GM23338 (cell line): ENCODE results near the gene NUP107. TPM values are rescaled to one million over a fixed set of nuclear protein-coding genes. Genes with fewer than 3 reads are reported as not detected.

Experiments
- ATAC-seq: fragments of 200-7000 bp; cut with Tn5 transposase; 3 replicates; pipeline ENCODE4 v1.9.1; 2020
- DNase-seq: peaks from one replicate; pipeline ENCODE4 v3.0.0-alpha.2; 2015; ENCODE audit warnings: low spot score
- H2AFZ ChIP-seq: fragments of 200-600 bp; sonication (generic); 2 replicates; pipeline ENCODE4 v1.8.0; 2016; ENCODE audit warnings: antibody characterized with exemption, mild to moderate bottlenecking, moderate library complexity
- H3F3A ChIP-seq: fragments of 200-600 bp; sonication (generic); replicated peaks from 2 replicates; pipeline ENCODE4 v1.8.0; 2017; ENCODE audit warnings: antibody characterized with exemption, mixed run types, low read depth
- H3K27ac ChIP-seq: fragments of 200-600 bp; sonication (generic); 2 replicates; pipeline ENCODE4 v1.6.1; 2016; ENCODE audit warnings: low read depth
- H3K27me3 ChIP-seq: fragments of 200-600 bp; sonication (generic); 2 replicates; pipeline ENCODE4 v1.8.0; 2016; ENCODE audit warnings: mild to moderate bottlenecking, mixed run types, moderate library complexity; ENCODE audit not compliant: insufficient read depth
- H3K36me3 ChIP-seq: fragments of 200-600 bp; sonication (generic); 2 replicates; pipeline ENCODE4 v1.8.0; 2016; ENCODE audit warnings: mild to moderate bottlenecking; ENCODE audit not compliant: insufficient read depth
- H3K4me1 ChIP-seq: fragments of 200-600 bp; sonication (generic); 2 replicates; pipeline ENCODE4 v1.8.0; 2016; ENCODE audit warnings: mild to moderate bottlenecking, moderate library complexity; ENCODE audit not compliant: insufficient read depth
- H3K4me2 ChIP-seq: fragments of 200-600 bp; sonication (generic); 2 replicates; pipeline ENCODE4 v1.7.1; 2017; ENCODE audit warnings: mixed run types
- H3K4me3 ChIP-seq: fragments of 200-600 bp; sonication (generic); 2 replicates; pipeline ENCODE4 v1.6.1; 2016; ENCODE audit warnings: mixed run types
- H3K79me2 ChIP-seq: fragments of 200-600 bp; sonication (generic); replicated peaks from 2 replicates; pipeline ENCODE4 v1.8.0; 2017; ENCODE audit warnings: mild to moderate bottlenecking; ENCODE audit not compliant: insufficient read depth
- H3K9me2 ChIP-seq: fragments of 200-600 bp; sonication (generic); 2 replicates; pipeline ENCODE4 v1.8.0; 2017; ENCODE audit not compliant: insufficient read depth
- H4K20me1 ChIP-seq: fragments of 200-600 bp; sonication (generic); replicated peaks from 2 replicates; pipeline ENCODE4 v1.8.0; 2017; ENCODE audit warnings: mild to moderate bottlenecking; ENCODE audit not compliant: insufficient read depth
- H3K27ac Mint-ChIP-seq: 2 replicates; pipeline ENCODE4 v1.8.0; 2020; ENCODE audit warnings: inconsistent platforms, mild to moderate bottlenecking, moderate library complexity, mixed read lengths
- H3K27me3 Mint-ChIP-seq: 3 replicates; pipeline ENCODE4 v1.8.0; 2022; ENCODE audit warnings: low read depth, mild to moderate bottlenecking, moderate library complexity, mixed read lengths, inconsistent platforms; ENCODE audit not compliant: insufficient read depth, poor library complexity
- H3K36me3 Mint-ChIP-seq: 3 replicates; pipeline ENCODE4 v1.8.0; 2021; ENCODE audit warnings: low read depth, mild to moderate bottlenecking, inconsistent platforms, moderate library complexity, mixed read lengths
- H3K4me1 Mint-ChIP-seq: 3 replicates; pipeline ENCODE4 v1.8.0; 2020; ENCODE audit warnings: mild to moderate bottlenecking, inconsistent platforms, mixed read lengths
- H3K4me3 Mint-ChIP-seq: 3 replicates; pipeline ENCODE4 v1.8.0; 2021; ENCODE audit warnings: moderate library complexity, mild to moderate bottlenecking, inconsistent platforms, mixed read lengths
- H3K9me3 Mint-ChIP-seq: 3 replicates; pipeline ENCODE4 v1.8.0; 2020; ENCODE audit warnings: moderate library complexity, mild to moderate bottlenecking, inconsistent platforms, mixed read lengths
- CREB1 ChIP-seq: fragments of 250-450 bp; sonication (Bioruptor Pico); IDR thresholded peaks from 2 replicates; pipeline ENCODE4 v1.5.0; 2020; ENCODE audit warnings: low read depth, mild to moderate bottlenecking, moderate library complexity
- CTCF ChIP-seq, 2 experiments: fragments of 200-600 bp in 1 of 2; sonication (generic) in 1 of 2; conservative IDR thresholded peaks; 2 replicates each; pipeline versions ENCODE4 v1.5.1 to v1.6.1; 2016 to 2017; ENCODE audit warnings: antibody characterized with exemption in 2 of 2, low read depth in 2 of 2, mild to moderate bottlenecking in 2 of 2, moderate library complexity in 1 of 2
- ETS1 ChIP-seq: IDR thresholded peaks from 2 replicates; pipeline ENCODE4 v1.6.1; 2016; ENCODE audit warnings: antibody characterized with exemption
- EZH2 ChIP-seq: fragments of 200-600 bp; sonication (generic); IDR thresholded peaks from one replicate; pipeline ENCODE4 v1.8.0; 2017; ENCODE audit warnings: antibody characterized with exemption, mild to moderate bottlenecking, low read depth; ENCODE audit not compliant: unreplicated experiment
- EZH2phosphoT487 ChIP-seq: fragments of 200-600 bp; sonication (generic); IDR thresholded peaks from one replicate; pipeline ENCODE4 v1.8.1; 2018; ENCODE audit warnings: antibody characterized with exemption; ENCODE audit not compliant: unreplicated experiment
- JUNB ChIP-seq: IDR thresholded peaks from one replicate; pipeline ENCODE4 v1.6.1; 2016; ENCODE audit warnings: antibody characterized with exemption; ENCODE audit not compliant: unreplicated experiment
- NANOG ChIP-seq: IDR thresholded peaks from 2 replicates; pipeline ENCODE4 v1.6.1; 2016; ENCODE audit warnings: antibody characterized with exemption, borderline replicate concordance
- POLR2AphosphoS5 ChIP-seq: IDR thresholded peaks from 2 replicates; pipeline ENCODE4 v1.6.1; 2016; ENCODE audit warnings: antibody characterized with exemption, low read depth
- REST ChIP-seq: IDR thresholded peaks from one replicate; pipeline ENCODE4 v1.6.1; 2018; ENCODE audit warnings: antibody characterized with exemption; ENCODE audit not compliant: unreplicated experiment
- STAT1 ChIP-seq: IDR thresholded peaks from one replicate; pipeline ENCODE4 v1.6.1; 2016; ENCODE audit warnings: antibody characterized with exemption; ENCODE audit not compliant: unreplicated experiment
- ZNF114 ChIP-seq: fragments of 250-450 bp; sonication (Bioruptor Pico); IDR thresholded peaks from 2 replicates; pipeline ENCODE4 v1.5.0; 2020; ENCODE audit warnings: mild to moderate bottlenecking, moderate library complexity
- ZNF331 ChIP-seq: fragments of 250-450 bp; sonication (Bioruptor Pico); IDR thresholded peaks from 2 replicates; pipeline ENCODE4 v1.5.0; 2020; ENCODE audit warnings: low read depth, mild to moderate bottlenecking, moderate library complexity
- ZNF462 ChIP-seq: fragments of 250-450 bp; sonication (Bioruptor Pico); IDR thresholded peaks from 2 replicates; pipeline ENCODE4 v1.5.0; 2020; ENCODE audit warnings: mild to moderate bottlenecking, moderate library complexity
- polyA plus RNA-seq: library from polyadenylated mRNA; unstranded; fragments of >200 nt; fragmentation: Nextera tagmentation; extraction: Ambion mirVana; gene quantifications from 2 replicates; pipeline ENCODE4 v1.2.1, GENCODE V29; 2016
- total RNA-seq: library from RNA; depleted of rRNA; stranded (reverse); fragments of >200 nt; shearing (Covaris generic); gene quantifications from 2 replicates; pipeline ENCODE4 v1.2.3, GENCODE V29; 2014

Gene NUP107
- total and polyA plus RNA-seq, 2 experiments from 2014 or later, result 123 to 152 TPM

- Mint-ChIP-seq H3K9me3 (no peaks in the 10 kb centered on the region), H3K27me3 (no peaks in the 10 kb centered on the region)
- H3K36me3 ChIP-seq, result peaks cover 14% of the 10 kb centered on the region
These were observed 39.3 kb upstream of the NUP107 start for GRCh38 chr12:68647507-68647906.

More at GRCh38 chr12:68647507-68647906, 39.3 kb upstream of the NUP107 start:
- Mint-ChIP-seq H3K4me1 (no peaks in the 10 kb centered on the region), H3K4me3 (no peak overlapping the region), H3K36me3 (peaks cover 17% of the 10 kb centered on the region; the same call in 2 of the 3 replicates), H3K27ac (no peak overlapping the region)
- no peaks in the 10 kb centered on the region for H3K27me3 ChIP-seq
- H3K9me2 ChIP-seq, result no peaks in the 10 kb centered on the region
- no peak overlapping the region for H3K27ac ChIP-seq
- H2AFZ ChIP-seq, result no peak overlapping the region
- H3K4me2 ChIP-seq, result no peak overlapping the region
- peaks cover 7% of the 10 kb centered on the region; the same call in 1 of the 2 replicates for H4K20me1 ChIP-seq
- DNase-seq, result no peak
- TF ChIP-seq NANOG (no peak), STAT1 (no peak), ETS1 (no peak), ZNF114 (no peak), JUNB (no peak), CREB1 (CRISPR knock-in tag) (no peak), POLR2AphosphoS5 (no peak), EZH2 (no peak), ZNF462 (CRISPR knock-in tag) (no peak), EZH2phosphoT487 (no peak), REST (no peak), CTCF (conservative IDR thresholded peaks at IDR 0.05; ENCODE audit: low read depth in 2 of 2) (no peak), ZNF331 (CRISPR knock-in tag) (no peak)
- no peaks in the 10 kb centered on the region for H3F3A ChIP-seq
- peaks cover 82% of the 10 kb centered on the region for H3K79me2 ChIP-seq
- no peak for ATAC-seq
- H3K4me1 ChIP-seq, result no peaks in the 10 kb centered on the region
- H3K4me3 ChIP-seq, result no peak overlapping the region
